ENCODE measurements around the gene DZIP1L. TPM values are rescaled to one million over a fixed set of nuclear protein-coding genes. Genes with fewer than 3 reads are reported as not detected.

The DZIP1L gene
- total and polyA plus RNA-seq, 2 donors (not counting 3 experiments of a cell fraction or from before 2014, with no cell fraction given), result 3.0 to 17.9 TPM

GRCh38 chr3:138097192-138098172 is 17.9 kb downstream of the DZIP1L start:
- no peak overlapping the region for H3K27ac ChIP-seq (ENCODE audit: insufficient read depth, low read depth, low read length)
- DNase-seq (ENCODE audit: low read depth, low spot score), result no peak
- no peaks in the 10 kb centered on the region for H3K27me3 ChIP-seq (ENCODE audit: control insufficient read depth in 2 of 2, insufficient read depth in 2 of 2, low read length in 2 of 2)
- no peaks in the 10 kb centered on the region for H3K79me2 ChIP-seq (ENCODE audit: control insufficient read depth, insufficient read depth, low read length)
- no peaks in the 10 kb centered on the region for H3K9me1 ChIP-seq (replicated peaks; ENCODE audit: control insufficient read depth, extremely low read depth, insufficient read depth, low read length)
- H3K9me3 ChIP-seq (replicated peaks; ENCODE audit: control insufficient read depth, insufficient read depth, low read length), result no peaks in the 10 kb centered on the region
- H3K36me3 ChIP-seq (ENCODE audit: control insufficient read depth in 2 of 2, extremely low read depth in 1 of 2, insufficient read depth in 2 of 2, low read length in 2 of 2), result peaks cover 0 to 3% of the 10 kb centered on the region in 2 experiments
- no peak overlapping the region for H3K4me3 ChIP-seq (replicated peaks in 1 of 3; ENCODE audit: insufficient read depth in 1 of 3, low read depth in 1 of 3, low read length in 3 of 3)
- H3K4me2 ChIP-seq (ENCODE audit: insufficient read depth, low read length), result no peak overlapping the region
- no peaks in the 10 kb centered on the region for H4K20me1 ChIP-seq (replicated peaks; ENCODE audit: control insufficient read depth, extremely low read depth, insufficient read depth, low read length)
- dilution Hi-C loops (cut with MboI; ENCODE audit: extremely low pct_ligation_motif_present, low sequenced_read_pairs) (no loop called here), intact Hi-C loops (cut with micrococcal nuclease) (no loop called here)
- ChIA-PET CTCF (interaction anchor here (0.8 to 0.9 kb wide), 2 partner anchors 22 to 45 kb away, joined by 3 read pairs; no protein-coding TSS in a partner anchor), POLR2A (no interaction called here)
- TF ChIP-seq FOS (IDR thresholded peaks at IDR 0.05; ENCODE audit: borderline replicate concordance, insufficient read depth, low read length), result no peak
- TF ChIP-seq JUN (IDR thresholded peaks at IDR 0.05; ENCODE audit: borderline replicate concordance, insufficient read depth, insufficient read length, low read depth), result no peak
- TF ChIP-seq CTCF (IDR thresholded peaks at IDR 0.05; ENCODE audit: extremely low read depth in 1 of 2, insufficient read depth in 1 of 2, low read depth in 1 of 2, low read length in 2 of 2), result peak; percentile 21 to 28
- FAIRE-seq, result no peak
- H2AFZ ChIP-seq (ENCODE audit: low read depth, low read length), result no peak overlapping the region
- H3K4me1 ChIP-seq (ENCODE audit: control insufficient read depth, extremely low read depth, insufficient read depth, low read length), result no peaks in the 10 kb centered on the region
- no peak overlapping the region for H3K9ac ChIP-seq (replicated peaks; ENCODE audit: extremely low read depth, insufficient read depth, low read length)
- BruUV-seq (replicated peaks), result no TSS peak

Data from endothelial cell of umbilical vein (primary cell).